ENCODE results near the gene ZNF580.
A peak's percentile ranks its signal among the peaks of the same experiment; 100 is the strongest.

The ZNF580 gene

GRCh38 chr19:55623561-55623960 is 17.2 kb upstream of the ZNF580 start:
- Mint-ChIP-seq H3K27me3 (no peaks in the 10 kb centered on the region), H3K4me3 (no peak overlapping the region), H3K36me3 (no peaks in the 10 kb centered on the region), H3K4me1 (peaks cover 15% of the 10 kb centered on the region), H3K27ac (peak overlapping the region; percentile 98), H3K9me3 (peaks cover 2% of the 10 kb centered on the region)
- DNase-seq (ENCODE audit: low spot score in 2 of 2) (no peak), ATAC-seq (ENCODE audit: low read depth) (no peak)

- Mint-ChIP-seq H3K9me3 (peaks cover 2% of the 10 kb centered on the region), H3K27me3 (no peaks in the 10 kb centered on the region)
These were observed 16.4 kb upstream of the ZNF580 start, which contains the start of gene ZNF784 for GRCh38 chr19:55624109-55625003. TSS of gene ZNF784 (minus strand) at chr19:55624566. CDS start at chr19:55624561, 5 bp downstream.

GRCh38 chr19:55625004-55625326 is 15.8 kb upstream of the ZNF580 start:
- DNase-seq (ENCODE audit: low spot score in 2 of 2) (no peak), ATAC-seq (ENCODE audit: low read depth) (no peak)
- no peaks in the 10 kb centered on the region for H3K27me3 Mint-ChIP-seq
- peaks cover 14% of the 10 kb centered on the region for H3K4me1 Mint-ChIP-seq
- peaks cover 2% of the 10 kb centered on the region for H3K9me3 Mint-ChIP-seq
- no peaks in the 10 kb centered on the region for H3K36me3 Mint-ChIP-seq
- H3K27ac Mint-ChIP-seq: peak overlapping the region; percentile 98
- peak overlapping the region; percentile 99 for H3K4me3 Mint-ChIP-seq

More at GRCh38 chr19:55624109-55625003, 16.4 kb upstream of the ZNF580 start, which contains the start of gene ZNF784:
- DNase-seq (ENCODE audit: low spot score in 2 of 2): peak; percentile 95
- Mint-ChIP-seq H3K4me3 (peak within 1 kb of the TSS; percentile 99), H3K36me3 (no peaks in the 10 kb centered on the region), H3K27ac (peak within 1 kb of the TSS; percentile 98), H3K4me1 (peaks cover 14% of the 10 kb centered on the region)
- peak; percentile 75 for ATAC-seq (ENCODE audit: low read depth)

- Mint-ChIP-seq H3K9me3 (peaks cover 2% of the 10 kb centered on the region), H3K27me3 (no peaks in the 10 kb centered on the region), H3K27ac (no peak overlapping the region), H3K4me3 (no peak overlapping the region), H3K36me3 (no peaks in the 10 kb centered on the region), H3K4me1 (peaks cover 15% of the 10 kb centered on the region)
- ATAC-seq (ENCODE audit: low read depth): no peak
- no peak for DNase-seq (ENCODE audit: low spot score in 2 of 2)
These were observed 14.5 kb upstream of the ZNF580 start for GRCh38 chr19:55626350-55626749.

GRCh38 chr19:55632463-55632834 is 8.4 kb upstream of the ZNF580 start:
- H3K4me3 Mint-ChIP-seq: no peak overlapping the region
- no peaks in the 10 kb centered on the region for H3K9me3 Mint-ChIP-seq
- H3K27me3 Mint-ChIP-seq: no peaks in the 10 kb centered on the region
- peaks cover 33% of the 10 kb centered on the region for H3K4me1 Mint-ChIP-seq
- H3K36me3 Mint-ChIP-seq: peaks cover 19% of the 10 kb centered on the region
- DNase-seq (ENCODE audit: low spot score in 2 of 2): peak; percentile 92 to 93
- H3K27ac Mint-ChIP-seq: peak overlapping the region; percentile 12
- peak; percentile 48 for ATAC-seq (ENCODE audit: low read depth)

- no peaks in the 10 kb centered on the region for H3K27me3 Mint-ChIP-seq
- no peak overlapping the region for H3K27ac Mint-ChIP-seq
- DNase-seq (ENCODE audit: low spot score in 2 of 2) (no peak), ATAC-seq (ENCODE audit: low read depth) (no peak)
- peaks cover 40% of the 10 kb centered on the region for H3K4me1 Mint-ChIP-seq
- no peak overlapping the region for H3K4me3 Mint-ChIP-seq
- H3K36me3 Mint-ChIP-seq: peaks cover 24% of the 10 kb centered on the region
- peaks cover 2% of the 10 kb centered on the region for H3K9me3 Mint-ChIP-seq
These were observed 6.9 kb upstream of the ZNF580 start for GRCh38 chr19:55633861-55634260.

GRCh38 chr19:55635334-55635717 is 5.5 kb upstream of the ZNF580 start:
- Mint-ChIP-seq H3K27ac (peak overlapping the region; percentile 100), H3K27me3 (no peaks in the 10 kb centered on the region), H3K4me3 (peak overlapping the region; percentile 100), H3K36me3 (peaks cover 25% of the 10 kb centered on the region), H3K4me1 (peaks cover 43% of the 10 kb centered on the region), H3K9me3 (peaks cover 2% of the 10 kb centered on the region)
- no peak for ATAC-seq (ENCODE audit: low read depth)
- DNase-seq (ENCODE audit: low spot score in 2 of 2): no peak

- Mint-ChIP-seq H3K27ac (peak overlapping the region; percentile 100), H3K9me3 (peaks cover 2% of the 10 kb centered on the region), H3K4me3 (peak overlapping the region; percentile 100), H3K27me3 (no peaks in the 10 kb centered on the region), H3K36me3 (peaks cover 25% of the 10 kb centered on the region), H3K4me1 (peaks cover 43% of the 10 kb centered on the region)
- no peak for ATAC-seq (ENCODE audit: low read depth)
- DNase-seq (ENCODE audit: low spot score in 2 of 2): no peak
These were observed 4.9 kb upstream of the ZNF580 start for GRCh38 chr19:55635856-55636440.

GRCh38 chr19:55636723-55637122 is 4.1 kb upstream of the ZNF580 start:
- Mint-ChIP-seq H3K27me3 (no peaks in the 10 kb centered on the region), H3K9me3 (peaks cover 2% of the 10 kb centered on the region), H3K4me1 (peaks cover 44% of the 10 kb centered on the region), H3K36me3 (peaks cover 25% of the 10 kb centered on the region), H3K27ac (peak overlapping the region; percentile 100), H3K4me3 (peak overlapping the region; percentile 100)
- DNase-seq (ENCODE audit: low spot score in 2 of 2) (no peak), ATAC-seq (ENCODE audit: low read depth) (no peak)

- peaks cover 2% of the 10 kb centered on the region for H3K9me3 Mint-ChIP-seq
- peaks cover 44% of the 10 kb centered on the region for H3K4me1 Mint-ChIP-seq
- peak overlapping the region; percentile 15 for H3K4me3 Mint-ChIP-seq
- H3K27ac Mint-ChIP-seq: peak overlapping the region; percentile 100
- H3K27me3 Mint-ChIP-seq: no peaks in the 10 kb centered on the region
- no peak for ATAC-seq (ENCODE audit: low read depth)
- DNase-seq (ENCODE audit: low spot score in 2 of 2): no peak
- H3K36me3 Mint-ChIP-seq: peaks cover 25% of the 10 kb centered on the region
These were observed 3.3 kb upstream of the ZNF580 start for GRCh38 chr19:55637534-55637933.

- Mint-ChIP-seq H3K9me3 (peaks cover 2% of the 10 kb centered on the region), H3K27me3 (no peaks in the 10 kb centered on the region)
- DNase-seq (ENCODE audit: low spot score in 2 of 2): peak in 1 of 2 donors; percentile 59
These were observed 1.9 kb upstream of the ZNF580 start for GRCh38 chr19:55638864-55639359.

GRCh38 chr19:55640043-55640576 is 692 bp upstream of the ZNF580 start:
- Mint-ChIP-seq H3K4me1 (peaks cover 54% of the 10 kb centered on the region), H3K36me3 (peaks cover 21% of the 10 kb centered on the region), H3K9me3 (peaks cover 2% of the 10 kb centered on the region), H3K4me3 (peak overlapping the region; percentile 63), H3K27me3 (no peaks in the 10 kb centered on the region), H3K27ac (peak overlapping the region; percentile 67)
- DNase-seq (ENCODE audit: low spot score in 2 of 2): peak; percentile 72 to 74
- ATAC-seq (ENCODE audit: low read depth): peak; percentile 59

More at GRCh38 chr19:55638864-55639359, 1.9 kb upstream of the ZNF580 start:
- Mint-ChIP-seq H3K4me1 (peaks cover 52% of the 10 kb centered on the region), H3K36me3 (peaks cover 25% of the 10 kb centered on the region), H3K27ac (no peak overlapping the region), H3K4me3 (no peak overlapping the region)
- peak; percentile 27 for ATAC-seq (ENCODE audit: low read depth)

GRCh38 chr19:55641426-55642152 is 787 bp downstream of the ZNF580 start:
- Mint-ChIP-seq H3K4me3 (peak overlapping the region; percentile 95), H3K36me3 (peaks cover 10% of the 10 kb centered on the region), H3K9me3 (peaks cover 2% of the 10 kb centered on the region), H3K4me1 (peaks cover 45% of the 10 kb centered on the region), H3K27me3 (no peaks in the 10 kb centered on the region), H3K27ac (peak overlapping the region; percentile 87)
- no peak for DNase-seq (ENCODE audit: low spot score in 2 of 2)
- ATAC-seq (ENCODE audit: low read depth): no peak
